ENCODE results near the gene PPM1J.
"Not testable (repeated sequence)": the region's sequence is repeated elsewhere in the genome, so short reads cannot be mapped to it uniquely, and the experiment has no call there.

Gene PPM1J

GRCh38 chr1:112715264-112716053 is at the start of gene PPM1J:
Gene PPM1J (minus strand): TSS chr1:112715332. CDS start chr1:112715301, 31 bp downstream.
- DNase-seq (ENCODE audit: low read depth): peak; percentile 89

GRCh38 chr1:112762541-112763500 is 47.7 kb upstream of the PPM1J start:
- no peak for DNase-seq (ENCODE audit: low read depth)

GRCh38 chr1:112761714-112762480 is 46.8 kb upstream of the PPM1J start:
- DNase-seq (ENCODE audit: low read depth): no peak

- no peak for DNase-seq (ENCODE audit: low read depth)
Measured at GRCh38 chr1:112759228-112759627, 44.1 kb upstream of the PPM1J start.

GRCh38 chr1:112754116-112754628 is 39.0 kb upstream of the PPM1J start:
- DNase-seq (ENCODE audit: low read depth): no peak

GRCh38 chr1:112748396-112748795 is 33.3 kb upstream of the PPM1J start:
- no peak for DNase-seq (ENCODE audit: low read depth)

GRCh38 chr1:112744009-112744578 is 29.0 kb upstream of the PPM1J start:
- DNase-seq (ENCODE audit: low read depth): peak; percentile 17

- DNase-seq (ENCODE audit: low read depth): no peak
Measured at GRCh38 chr1:112743174-112744008, 28.3 kb upstream of the PPM1J start.

- no peak for DNase-seq (ENCODE audit: low read depth)
Measured at GRCh38 chr1:112737573-112737972, 22.4 kb upstream of the PPM1J start.

- DNase-seq (ENCODE audit: low read depth): no peak
Measured at GRCh38 chr1:112735752-112736151, 20.6 kb upstream of the PPM1J start.

GRCh38 chr1:112731451-112731850 is 16.3 kb upstream of the PPM1J start:
- no peak for DNase-seq (ENCODE audit: low read depth)

GRCh38 chr1:112729909-112730308 is 14.8 kb upstream of the PPM1J start:
- no peak for DNase-seq (ENCODE audit: low read depth)

- DNase-seq (ENCODE audit: low read depth): not testable (repeated sequence)
Measured at GRCh38 chr1:112729011-112729410, 13.9 kb upstream of the PPM1J start.

GRCh38 chr1:112728306-112728971 is 13.3 kb upstream of the PPM1J start:
- DNase-seq (ENCODE audit: low read depth): not testable (repeated sequence)

GRCh38 chr1:112727716-112728115 is 12.6 kb upstream of the PPM1J start:
- DNase-seq (ENCODE audit: low read depth): no peak

- DNase-seq (ENCODE audit: low read depth): not testable (repeated sequence)
Measured at GRCh38 chr1:112724240-112724639, 9.1 kb upstream of the PPM1J start.

- DNase-seq (ENCODE audit: low read depth): no peak
Measured at GRCh38 chr1:112723511-112723839, 8.3 kb upstream of the PPM1J start.

GRCh38 chr1:112722601-112723510 is 7.7 kb upstream of the PPM1J start:
- no peak for DNase-seq (ENCODE audit: low read depth)

GRCh38 chr1:112721966-112722524 is 6.9 kb upstream of the PPM1J start:
- no peak for DNase-seq (ENCODE audit: low read depth)

All from fibroblast of gingiva (primary cell).